WTC11 (cell line): ENCODE measurements around the gene KBTBD12.

Experiments
- CREM ChIP-seq: sonication (generic); formaldehyde crosslinking; IDR thresholded peaks from 2 replicates; pipeline ENCODE4 v1.8.1; 2022; ENCODE audit warnings: mild to moderate bottlenecking, missing genetic modification reagents, moderate library complexity
- CTCF ChIP-seq: fragments of 200-600 bp; IDR thresholded peaks from 2 replicates; pipeline ENCODE4 v1.8.0; 2022; ENCODE audit warnings: antibody characterized with exemption
- JUN ChIP-seq: sonication (generic); formaldehyde crosslinking; IDR thresholded peaks from 2 replicates; pipeline ENCODE4 v1.8.0; 2023; ENCODE audit warnings: mild to moderate bottlenecking, missing genetic modification reagents
- KAT7 ChIP-seq: sonication (generic); formaldehyde crosslinking; IDR thresholded peaks from 2 replicates; pipeline ENCODE4 v1.8.1; 2023; ENCODE audit warnings: missing genetic modification reagents, mild to moderate bottlenecking, borderline replicate concordance
- MXD4 ChIP-seq: fragments of 250-450 bp; sonication (Bioruptor Pico); IDR thresholded peaks from 2 replicates; pipeline ENCODE4 v1.8.0; 2021; ENCODE audit warnings: mild to moderate bottlenecking, moderate library complexity, borderline replicate concordance
- SP1 ChIP-seq: sonication (generic); formaldehyde crosslinking; conservative IDR thresholded peaks from 2 replicates; pipeline ENCODE4 v1.8.1; 2022; ENCODE audit warnings: missing genetic modification reagents
- TEAD4 ChIP-seq: sonication (generic); formaldehyde crosslinking; IDR thresholded peaks from 2 replicates; pipeline ENCODE4 v1.8.0; 2022; ENCODE audit warnings: mild to moderate bottlenecking, missing genetic modification reagents
- TP53 ChIP-seq: sonication (generic); formaldehyde crosslinking; IDR thresholded peaks from 2 replicates; pipeline ENCODE4 v1.8.1; 2023; ENCODE audit warnings: mild to moderate bottlenecking, missing genetic modification reagents
- ZBTB21 ChIP-seq: sonication (generic); formaldehyde crosslinking; IDR thresholded peaks from 2 replicates; pipeline ENCODE4 v1.8.1; 2023; ENCODE audit warnings: mild to moderate bottlenecking, missing genetic modification reagents, borderline replicate concordance
- ZNF138 ChIP-seq: sonication (generic); formaldehyde crosslinking; conservative IDR thresholded peaks from 2 replicates; pipeline ENCODE4 v1.8.1; 2022; ENCODE audit warnings: mild to moderate bottlenecking, moderate library complexity, missing genetic modification reagents
- TF ChIP-seq, protein P1 (sequence below): sonication (generic); formaldehyde crosslinking; IDR thresholded peaks from 2 replicates; pipeline ENCODE4 v1.8.0; 2023; ENCODE audit warnings: missing genetic modification reagents
- TF ChIP-seq, protein P2 (sequence below): sonication (generic); formaldehyde crosslinking; IDR thresholded peaks from 2 replicates; pipeline ENCODE4 v1.8.1; 2022; ENCODE audit warnings: missing genetic modification reagents, borderline replicate concordance

DNA sequence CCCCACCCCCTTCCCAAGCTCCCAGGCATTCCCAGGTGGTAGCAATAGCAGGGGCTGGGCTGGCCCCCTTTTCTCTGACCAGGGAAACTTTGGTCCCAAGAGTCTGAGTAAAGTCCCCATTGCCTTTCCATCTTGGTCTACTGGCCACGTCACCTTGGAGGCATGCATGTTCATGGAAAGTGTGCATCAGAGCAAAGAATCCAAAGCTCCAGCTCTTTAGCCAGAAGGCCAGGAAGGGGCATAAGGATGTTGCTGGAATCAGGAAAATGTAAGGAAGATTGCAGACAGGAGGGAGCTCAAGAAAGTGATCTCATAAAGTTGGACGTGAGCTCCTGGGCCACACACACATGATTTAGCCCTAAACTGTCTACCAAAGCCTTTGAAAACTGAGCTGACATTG, 63.6 kb downstream of the KBTBD12 start:
- TF ChIP-seq CTCF: no peak
- no peak for TF ChIP-seq ZNF138 (CRISPR knock-in tag)
- TF ChIP-seq SP1 (CRISPR knock-in tag): no peak
- TF ChIP-seq, protein P1, sequence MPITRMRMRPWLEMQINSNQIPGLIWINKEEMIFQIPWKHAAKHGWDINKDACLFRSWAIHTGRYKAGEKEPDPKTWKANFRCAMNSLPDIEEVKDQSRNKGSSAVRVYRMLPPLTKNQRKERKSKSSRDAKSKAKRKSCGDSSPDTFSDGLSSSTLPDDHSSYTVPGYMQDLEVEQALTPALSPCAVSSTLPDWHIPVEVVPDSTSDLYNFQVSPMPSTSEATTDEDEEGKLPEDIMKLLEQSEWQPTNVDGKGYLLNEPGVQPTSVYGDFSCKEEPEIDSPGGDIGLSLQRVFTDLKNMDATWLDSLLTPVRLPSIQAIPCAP (CRISPR knock-in tag): no peak
- TF ChIP-seq ZBTB21 (CRISPR knock-in tag): no peak
- TF ChIP-seq, protein P2, sequence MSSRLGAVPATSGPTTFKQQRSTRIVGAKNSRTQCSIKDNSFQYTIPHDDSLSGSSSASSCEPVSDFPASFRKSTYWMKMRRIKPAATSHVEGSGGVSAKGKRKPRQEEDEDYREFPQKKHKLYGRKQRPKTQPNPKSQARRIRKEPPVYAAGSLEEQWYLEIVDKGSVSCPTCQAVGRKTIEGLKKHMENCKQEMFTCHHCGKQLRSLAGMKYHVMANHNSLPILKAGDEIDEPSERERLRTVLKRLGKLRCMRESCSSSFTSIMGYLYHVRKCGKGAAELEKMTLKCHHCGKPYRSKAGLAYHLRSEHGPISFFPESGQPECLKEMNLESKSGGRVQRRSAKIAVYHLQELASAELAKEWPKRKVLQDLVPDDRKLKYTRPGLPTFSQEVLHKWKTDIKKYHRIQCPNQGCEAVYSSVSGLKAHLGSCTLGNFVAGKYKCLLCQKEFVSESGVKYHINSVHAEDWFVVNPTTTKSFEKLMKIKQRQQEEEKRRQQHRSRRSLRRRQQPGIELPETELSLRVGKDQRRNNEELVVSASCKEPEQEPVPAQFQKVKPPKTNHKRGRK: no peak
- TF ChIP-seq JUN (CRISPR knock-in tag): no peak
- TF ChIP-seq TEAD4: no peak
- no peak for TF ChIP-seq TP53 (CRISPR knock-in tag)
- TF ChIP-seq CREM (CRISPR knock-in tag): no peak
- TF ChIP-seq KAT7: no peak
- no peak for TF ChIP-seq MXD4
